Measurements from ENCODE around the gene BRSK2.

The BRSK2 gene

DNA sequence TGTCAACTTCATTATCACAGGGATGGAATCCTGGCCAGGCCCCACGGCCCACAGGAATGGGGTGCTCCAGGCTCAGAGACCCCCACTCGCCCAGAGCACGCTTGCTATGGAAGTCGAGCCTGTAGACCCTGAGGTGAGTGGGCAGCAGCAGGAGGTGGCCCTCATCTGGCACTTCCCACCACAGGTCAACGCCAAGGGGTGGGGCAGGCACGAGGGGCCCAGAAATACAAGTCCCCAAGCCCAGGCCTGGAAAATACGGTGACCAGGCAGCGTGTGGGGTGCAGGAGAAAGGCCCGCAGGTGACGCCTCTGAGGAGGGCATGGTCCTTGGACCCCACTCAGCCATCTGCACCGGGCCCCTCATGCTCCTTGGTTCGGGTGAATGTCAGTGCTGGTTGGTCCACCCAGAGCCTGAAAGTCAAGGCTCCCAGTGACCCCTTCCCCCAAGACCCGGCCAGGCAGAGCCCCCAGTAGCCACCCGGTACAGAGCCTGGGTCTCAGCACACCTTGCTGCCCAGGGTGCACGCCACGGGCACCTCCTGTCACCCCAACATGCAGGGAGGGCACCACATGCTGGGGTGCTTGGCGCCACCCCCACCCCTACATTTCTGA lies 94.4 kb downstream of the BRSK2 start:
- DNase-seq (ENCODE audit: low read depth), result no peak

- no peak for DNase-seq (ENCODE audit: low read depth)
Observed at GRCh38 chr11:1484695-1485503, 95.2 kb downstream of the BRSK2 start.

GRCh38 chr11:1485504-1485885 lies 95.8 kb downstream of the BRSK2 start:
- no peak for DNase-seq (ENCODE audit: low read depth)

GRCh38 chr11:1486054-1486825 lies 96.5 kb downstream of the BRSK2 start, which contains the start of gene MOB2:
Gene MOB2 (minus strand): TSS chr11:1486779. CDS start chr11:1486556, 223 bp downstream.
- DNase-seq (ENCODE audit: low read depth), result no peak

GRCh38 chr11:1487091-1487850 lies 97.5 kb downstream of the BRSK2 start:
- DNase-seq (ENCODE audit: low read depth), result no peak

- DNase-seq (ENCODE audit: low read depth), result no peak
Observed at GRCh38 chr11:1487851-1488574, 98.3 kb downstream of the BRSK2 start.

DNA sequence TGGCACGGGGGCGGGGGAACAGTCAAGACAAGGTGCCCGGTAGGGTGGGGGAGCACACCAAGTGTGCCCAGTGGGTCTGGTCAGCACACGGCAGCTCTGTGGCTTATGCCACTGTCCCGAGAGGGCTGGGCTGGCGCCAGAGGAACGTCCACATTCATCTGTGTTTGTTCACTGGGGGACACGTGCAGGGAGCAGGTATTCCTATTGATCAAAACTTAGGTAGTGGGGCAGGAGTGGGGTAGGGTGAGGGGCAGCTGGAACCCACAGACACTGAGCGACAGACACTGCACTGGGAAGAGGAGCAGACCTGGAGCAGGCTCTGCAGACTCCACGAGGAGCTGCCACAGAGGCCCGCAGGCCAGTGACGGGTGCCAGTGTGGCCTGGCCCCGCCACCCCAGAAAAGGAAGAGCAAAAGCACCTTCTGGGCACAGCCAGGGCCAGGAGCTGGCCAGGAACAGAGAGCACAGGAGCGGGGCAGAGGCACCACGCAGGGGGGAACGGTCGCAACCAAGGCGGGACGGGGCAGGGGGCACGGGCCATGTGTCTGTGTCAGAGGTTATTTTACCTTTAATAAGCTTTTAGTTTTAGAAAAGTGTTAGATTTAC lies 98.9 kb downstream of the BRSK2 start:
- DNase-seq (ENCODE audit: low read depth), result no peak

GRCh38 chr11:1490651-1491050 lies 100.9 kb downstream of the BRSK2 start:
- DNase-seq (ENCODE audit: low read depth), result no peak

- DNase-seq (ENCODE audit: low read depth), result no peak
Observed at GRCh38 chr11:1491379-1491778, 101.6 kb downstream of the BRSK2 start.

- no peak for DNase-seq (ENCODE audit: low read depth)
Observed at GRCh38 chr11:1493650-1494244, 104.0 kb downstream of the BRSK2 start.

DNA sequence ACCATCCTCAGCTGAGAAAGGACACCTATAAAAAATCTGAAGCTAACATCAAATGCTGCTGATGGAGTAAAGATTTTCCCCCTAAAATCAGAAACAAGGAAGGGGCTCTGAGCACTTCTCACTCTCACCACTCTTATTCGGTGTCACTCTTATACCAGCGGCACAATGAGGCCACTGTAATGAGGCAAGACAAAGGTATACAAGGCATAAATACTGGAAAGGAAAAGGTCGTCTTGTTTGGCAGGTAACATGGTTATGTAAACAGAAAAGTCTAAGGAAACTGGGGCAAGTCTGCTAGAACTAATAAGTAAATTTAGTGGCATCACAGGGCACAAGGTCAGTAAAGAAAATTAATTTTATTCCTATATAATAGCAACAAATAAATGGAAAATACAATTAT lies 104.9 kb downstream of the BRSK2 start:
- no peak for DNase-seq (ENCODE audit: low read depth)

DNA sequence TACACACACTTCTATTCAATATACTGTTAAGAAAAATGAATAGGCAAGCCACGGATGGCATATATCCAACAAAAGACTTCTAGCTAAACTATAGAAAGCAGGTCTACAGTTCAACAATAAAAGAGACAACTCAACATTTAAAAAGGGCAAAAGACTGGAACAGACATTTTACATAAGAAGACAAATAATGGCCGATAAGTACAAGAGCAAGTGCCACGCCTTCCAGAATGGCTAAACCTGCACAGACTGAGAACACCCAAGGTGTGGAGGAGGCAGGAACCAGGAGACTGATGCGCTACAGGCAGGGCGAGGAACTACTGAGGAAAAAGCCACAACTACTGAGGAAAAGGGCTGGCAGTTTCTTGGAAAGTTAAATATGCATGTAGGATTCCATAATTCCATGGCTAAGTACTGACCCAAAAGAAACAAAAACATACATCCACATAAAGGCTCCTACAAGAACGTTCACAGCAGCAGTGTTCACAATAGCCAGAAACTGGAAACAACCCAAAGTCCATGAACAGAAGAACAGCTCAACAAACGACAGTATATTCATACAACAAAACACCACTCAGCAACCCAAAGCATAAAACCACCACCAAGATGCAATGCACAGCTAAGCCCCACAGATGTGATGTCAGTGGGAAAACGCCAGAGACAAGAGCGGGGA lies 106.5 kb downstream of the BRSK2 start:
- no peak for DNase-seq (ENCODE audit: low read depth)

- DNase-seq (ENCODE audit: low read depth), result no peak
Observed at GRCh38 chr11:1496761-1497095, 107.0 kb downstream of the BRSK2 start.

DNA sequence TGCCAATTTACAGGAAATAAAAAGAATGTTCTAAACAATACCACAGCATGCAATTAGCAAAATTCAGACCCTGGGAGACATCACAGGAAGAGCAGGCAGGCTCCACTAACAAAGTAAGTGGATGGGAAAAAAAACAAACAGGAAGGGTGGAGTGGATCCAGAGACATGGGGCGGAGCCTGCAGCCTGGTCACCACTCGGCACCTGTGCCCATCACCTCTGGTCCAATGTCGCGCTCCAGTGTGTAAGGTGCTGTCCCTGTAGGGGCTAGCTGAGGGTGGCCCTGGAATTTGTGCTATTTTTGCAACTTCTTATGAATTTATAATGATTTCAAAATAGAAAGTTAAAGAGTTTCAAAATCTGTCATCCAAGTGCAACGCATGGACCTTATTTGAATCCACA lies 107.9 kb downstream of the BRSK2 start:
- no peak for DNase-seq (ENCODE audit: low read depth)

DNA sequence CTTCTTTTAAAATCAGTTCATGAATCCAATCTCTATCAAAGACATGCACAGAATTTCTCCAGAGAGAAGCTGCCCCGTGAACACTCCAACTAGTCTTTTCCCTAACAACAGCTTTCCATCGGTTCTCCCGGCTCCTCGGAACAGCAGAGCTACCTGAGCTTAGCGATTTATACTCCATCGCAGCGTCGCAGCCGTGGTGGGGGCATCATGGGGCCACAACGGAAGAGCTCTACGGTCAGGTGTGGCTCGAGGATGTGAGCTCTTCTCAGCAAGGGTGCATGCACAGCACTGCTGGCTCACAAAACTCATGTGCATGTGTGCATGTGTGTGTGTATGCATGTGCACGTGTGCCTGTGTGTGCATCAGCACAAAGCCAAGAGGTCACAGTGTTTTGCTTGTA lies 108.5 kb downstream of the BRSK2 start:
- no peak for DNase-seq (ENCODE audit: low read depth)

GRCh38 chr11:1499261-1499890 lies 109.6 kb downstream of the BRSK2 start:
- DNase-seq (ENCODE audit: low read depth), result no peak

DNA sequence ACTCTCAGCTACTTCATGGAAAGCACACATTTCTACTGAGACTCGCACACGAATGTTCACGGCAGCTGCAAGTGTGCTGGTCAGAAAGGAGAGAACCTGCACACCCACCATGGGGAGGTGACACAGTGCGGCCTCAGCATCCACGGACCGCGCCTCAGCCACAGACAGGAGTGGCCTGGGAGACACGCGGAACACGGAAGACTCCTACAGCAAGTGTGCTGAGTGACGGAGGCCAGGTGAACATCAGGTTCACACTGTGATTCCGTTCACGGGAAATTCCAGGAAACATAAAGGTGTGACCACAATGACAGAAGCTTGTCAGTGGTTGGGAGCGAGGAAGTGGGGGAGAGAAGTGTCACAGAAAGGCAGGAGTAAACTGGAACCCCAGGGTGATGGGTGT lies 110.2 kb downstream of the BRSK2 start:
- DNase-seq (ENCODE audit: low read depth), result no peak

DNA sequence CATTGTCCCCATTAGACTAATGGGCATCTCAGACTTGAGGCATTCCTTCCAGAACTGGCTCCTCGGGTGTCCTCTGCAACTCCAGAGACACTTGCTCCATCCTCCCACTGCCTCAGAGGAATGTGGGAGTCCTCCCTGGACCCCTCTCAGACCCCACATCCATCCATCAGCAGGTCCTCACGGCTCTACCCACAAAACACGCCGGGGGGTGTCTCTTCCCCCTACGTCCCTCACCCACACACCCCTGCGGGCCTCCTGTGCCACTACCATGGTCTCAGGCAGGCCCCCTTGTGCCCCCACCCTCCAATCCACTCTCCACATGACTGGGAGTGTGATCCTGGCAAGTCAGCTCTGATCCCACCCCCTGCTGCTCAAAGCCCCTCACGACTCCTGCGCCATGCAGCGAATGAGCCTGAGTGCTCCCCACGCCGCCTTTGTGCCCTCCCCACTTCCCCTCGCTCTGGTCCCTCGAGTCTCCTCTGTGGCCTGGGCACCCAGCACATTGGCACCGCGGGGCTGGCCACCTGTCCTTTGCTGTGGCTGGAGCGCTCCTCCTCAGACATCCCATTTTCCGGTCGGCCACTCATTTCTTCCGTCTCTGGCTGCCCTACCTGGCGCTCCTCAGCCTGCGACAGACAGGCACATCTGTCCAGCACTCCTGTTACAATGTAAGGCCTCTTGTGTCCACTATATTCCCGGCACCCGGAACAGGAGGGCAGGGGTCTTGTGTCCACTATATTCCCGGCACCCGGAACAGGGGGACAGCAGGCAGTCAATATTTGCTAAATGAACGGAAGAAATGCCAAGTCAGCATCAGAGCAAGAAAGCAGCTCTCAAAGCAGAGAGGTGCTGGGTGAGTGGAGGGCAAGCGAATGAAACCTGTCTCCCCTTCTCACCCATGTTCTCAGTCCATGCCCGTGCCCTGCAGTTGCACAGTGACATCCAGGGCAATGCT lies 111.0 kb downstream of the BRSK2 start:
- no peak for DNase-seq (ENCODE audit: low read depth)
